NCI-H524 treated with DMSO at 0.1 percent for 48 hours (cell line): Measurements from ENCODE around the gene ARHGAP15.

Experiments used
- DNase-seq: peaks from one replicate; lab custom pipeline; 2025; lab: John Stamatoyannopoulos, UW

The ARHGAP15 gene

GRCh38 chr2:143453981-143454511, 324.8 kb downstream of the ARHGAP15 start:
- DNase-seq: no peak

GRCh38 chr2:143455317-143455716, 326.1 kb downstream of the ARHGAP15 start:
- DNase-seq: no peak

GRCh38 chr2:143458258-143459190, 329.3 kb downstream of the ARHGAP15 start:
- no peak for DNase-seq

- no peak for DNase-seq
These were observed 331.2 kb downstream of the ARHGAP15 start for GRCh38 chr2:143460382-143460781.

- no peak for DNase-seq
These were observed 334.5 kb downstream of the ARHGAP15 start for GRCh38 chr2:143463719-143464118.

- DNase-seq: no peak
These were observed 337.2 kb downstream of the ARHGAP15 start for GRCh38 chr2:143466391-143466790.

GRCh38 chr2:143467011-143467410, 337.8 kb downstream of the ARHGAP15 start:
- DNase-seq: no peak

- DNase-seq: no peak
These were observed 339.2 kb downstream of the ARHGAP15 start for GRCh38 chr2:143468341-143468888.

GRCh38 chr2:143469323-143469722, 340.1 kb downstream of the ARHGAP15 start:
- DNase-seq: no peak

GRCh38 chr2:143471550-143471949, 342.3 kb downstream of the ARHGAP15 start:
- no peak for DNase-seq

GRCh38 chr2:143473216-143473615, 344.0 kb downstream of the ARHGAP15 start:
- no peak for DNase-seq

- DNase-seq: no peak
These were observed 344.6 kb downstream of the ARHGAP15 start for GRCh38 chr2:143473820-143474219.

- no peak for DNase-seq
These were observed 345.4 kb downstream of the ARHGAP15 start for GRCh38 chr2:143474586-143474985.

- DNase-seq: no peak
These were observed 346.0 kb downstream of the ARHGAP15 start for GRCh38 chr2:143475041-143475776.

GRCh38 chr2:143476336-143477087, 347.3 kb downstream of the ARHGAP15 start:
- DNase-seq: no peak

GRCh38 chr2:143477714-143478443, 348.7 kb downstream of the ARHGAP15 start:
- no peak for DNase-seq

- DNase-seq: no peak
These were observed 350.9 kb downstream of the ARHGAP15 start for GRCh38 chr2:143480086-143480485.

GRCh38 chr2:143480601-143481236, 351.5 kb downstream of the ARHGAP15 start:
- DNase-seq: no peak

GRCh38 chr2:143481237-143481623, 352.0 kb downstream of the ARHGAP15 start:
- no peak for DNase-seq

- DNase-seq: no peak
These were observed 352.5 kb downstream of the ARHGAP15 start for GRCh38 chr2:143481733-143482132.

- DNase-seq: no peak
These were observed 353.1 kb downstream of the ARHGAP15 start for GRCh38 chr2:143482316-143482715.
